HG02884 (cell line): ENCODE results near the gene KCNJ3.

ENCODE experiments used
- ATAC-seq: cut with Tn5 transposase; IDR thresholded peaks from one replicate; pipeline ENCODE4 v1.9.1; 2021; ENCODE audit warnings: mild to moderate bottlenecking, moderate library complexity; ENCODE audit not compliant: unreplicated experiment

KCNJ3 gene

GRCh38 chr2:154698296-154698720 lies at the start of gene KCNJ3:
KCNJ3 (plus strand) TSS chr2:154698695; CDS start chr2:154698776, 81 bp downstream.
- ATAC-seq, result no peak

GRCh38 chr2:154655499-154655898 lies 43.0 kb upstream of the KCNJ3 start:
- no peak for ATAC-seq

- ATAC-seq, result no peak
These were observed 39.6 kb upstream of the KCNJ3 start for GRCh38 chr2:154658854-154659253.

- ATAC-seq, result no peak
These were observed 34.2 kb upstream of the KCNJ3 start for GRCh38 chr2:154664248-154664647.

GRCh38 chr2:154670083-154670482 lies 28.4 kb upstream of the KCNJ3 start:
- ATAC-seq, result no peak

GRCh38 chr2:154673694-154674093 lies 24.8 kb upstream of the KCNJ3 start:
- ATAC-seq, result no peak

- ATAC-seq, result no peak
These were observed 21.1 kb upstream of the KCNJ3 start for GRCh38 chr2:154677401-154677800.

GRCh38 chr2:154681741-154682140 lies 16.8 kb upstream of the KCNJ3 start:
- ATAC-seq, result no peak

- ATAC-seq, result no peak
These were observed 12.3 kb upstream of the KCNJ3 start for GRCh38 chr2:154686162-154686561.

- no peak for ATAC-seq
These were observed 10.1 kb upstream of the KCNJ3 start for GRCh38 chr2:154688373-154688772.

- ATAC-seq, result no peak
These were observed 9.3 kb upstream of the KCNJ3 start for GRCh38 chr2:154689158-154689557.

GRCh38 chr2:154692927-154693326 lies 5.6 kb upstream of the KCNJ3 start:
- ATAC-seq, result no peak

GRCh38 chr2:154693741-154694340 lies 4.7 kb upstream of the KCNJ3 start:
- no peak for ATAC-seq

- ATAC-seq, result no peak
These were observed 3.6 kb upstream of the KCNJ3 start for GRCh38 chr2:154694881-154695280.

GRCh38 chr2:154696369-154696768 lies 2.1 kb upstream of the KCNJ3 start:
- no peak for ATAC-seq

GRCh38 chr2:154696810-154697417 lies 1.6 kb upstream of the KCNJ3 start:
- no peak for ATAC-seq

GRCh38 chr2:154697418-154698252 lies 860 bp upstream of the KCNJ3 start:
- ATAC-seq, result no peak

- ATAC-seq, result no peak
These were observed 453 bp downstream of the KCNJ3 start for GRCh38 chr2:154698721-154699574.

- ATAC-seq, result no peak
These were observed 1.1 kb downstream of the KCNJ3 start for GRCh38 chr2:154699575-154699930.

GRCh38 chr2:154700136-154700535 lies 1.6 kb downstream of the KCNJ3 start:
- ATAC-seq, result no peak

GRCh38 chr2:154704991-154705390 lies 6.5 kb downstream of the KCNJ3 start:
- ATAC-seq, result no peak
